HepG2 (cell line): ENCODE results near the gene COLGALT1. TPM values are rescaled to one million over a fixed set of nuclear protein-coding genes. Genes with fewer than 3 reads are reported as not detected.
A peak's percentile ranks its signal among the peaks of the same experiment; 100 is the strongest.

Source experiments
- ATAD3A ChIP-seq: sonication (generic); formaldehyde crosslinking; IDR thresholded peaks from 2 replicates; pipeline ENCODE4 v1.4.0; 2020; ENCODE audit warnings: missing genetic modification reagents
- ATM ChIP-seq: fragments of 450-650 bp; IDR thresholded peaks from 2 replicates; pipeline ENCODE4 v1.7.1; 2017; ENCODE audit warnings: mild to moderate bottlenecking, borderline replicate concordance
- CSRNP1 ChIP-seq: sonication (generic); formaldehyde crosslinking; IDR thresholded peaks from 2 replicates; pipeline ENCODE4 v1.8.1; 2023; ENCODE audit warnings: mild to moderate bottlenecking, missing genetic modification reagents
- DDIT3 ChIP-seq: sonication (generic); formaldehyde crosslinking; IDR thresholded peaks from 2 replicates; pipeline ENCODE4 v1.4.0; 2020; ENCODE audit warnings: mild to moderate bottlenecking, missing genetic modification reagents
- GMEB2 ChIP-seq: IDR thresholded peaks from 2 replicates; pipeline ENCODE4 v1.6.1; 2016; ENCODE audit warnings: missing biosample characterization, missing genetic modification reagents, low read depth
- HNF4A ChIP-seq: sonication (generic); formaldehyde crosslinking; IDR thresholded peaks from 2 replicates; pipeline ENCODE4 v1.4.0; 2020; ENCODE audit warnings: missing genetic modification reagents
- NAIF1 ChIP-seq: sonication (generic); formaldehyde crosslinking; IDR thresholded peaks from 2 replicates; pipeline ENCODE4 v1.5.0; 2020; ENCODE audit warnings: mild to moderate bottlenecking, missing genetic modification reagents, borderline replicate concordance
- PAX8 ChIP-seq: sonication (generic); formaldehyde crosslinking; IDR thresholded peaks from 2 replicates; pipeline ENCODE4 v1.8.0; 2022; ENCODE audit warnings: mild to moderate bottlenecking, missing genetic modification reagents, borderline replicate concordance
- PAXIP1 ChIP-seq: sonication (generic); formaldehyde crosslinking; conservative IDR thresholded peaks from 2 replicates; pipeline ENCODE4 v1.4.0; 2020; ENCODE audit warnings: mild to moderate bottlenecking, missing genetic modification reagents, moderate library complexity
- PRDM15 ChIP-seq: sonication (generic); formaldehyde crosslinking; IDR thresholded peaks from 2 replicates; pipeline ENCODE4 v1.4.0; 2020; ENCODE audit warnings: missing genetic modification reagents
- TFAP4 ChIP-seq: sonication (generic); IDR thresholded peaks from 2 replicates; pipeline ENCODE4 v1.6.1; 2016; ENCODE audit warnings: low read depth, borderline replicate concordance
- TGIF2 ChIP-seq: IDR thresholded peaks from 2 replicates; pipeline ENCODE4 v1.6.1; 2016; ENCODE audit warnings: control low read depth, missing compliant biosample characterization
- YEATS4 ChIP-seq: sonication (generic); formaldehyde crosslinking; IDR thresholded peaks from 2 replicates; pipeline ENCODE4 v1.4.0; 2020; ENCODE audit warnings: missing genetic modification reagents, borderline replicate concordance
- ZFP82 ChIP-seq: sonication (generic); formaldehyde crosslinking; IDR thresholded peaks from 2 replicates; pipeline ENCODE4 v1.5.1; 2020; ENCODE audit warnings: mild to moderate bottlenecking, missing genetic modification reagents, borderline replicate concordance
- ZNF235 ChIP-seq: sonication (generic); formaldehyde crosslinking; IDR thresholded peaks from 2 replicates; pipeline ENCODE4 v1.8.1; 2023; ENCODE audit warnings: mild to moderate bottlenecking, missing genetic modification reagents, borderline replicate concordance
- ZNF3 ChIP-seq: IDR thresholded peaks from 2 replicates; pipeline ENCODE4 v1.7.0; 2017; ENCODE audit warnings: inconsistent platforms
- ZNF460 ChIP-seq: sonication (generic); formaldehyde crosslinking; IDR thresholded peaks from 2 replicates; pipeline ENCODE4 v1.5.1; 2020; ENCODE audit warnings: missing genetic modification reagents, mild to moderate bottlenecking, borderline replicate concordance
- ZNF564 ChIP-seq: sonication (generic); formaldehyde crosslinking; IDR thresholded peaks from 2 replicates; pipeline ENCODE4 v1.8.1; 2023; ENCODE audit warnings: mild to moderate bottlenecking, missing genetic modification reagents
- ZNF776 ChIP-seq: sonication (generic); formaldehyde crosslinking; IDR thresholded peaks from 2 replicates; pipeline ENCODE4 v1.4.0; 2020; ENCODE audit warnings: mild to moderate bottlenecking, missing genetic modification reagents
- polyA plus RNA-seq, 8 experiments: library from polyadenylated mRNA; depleted of rRNA in 3 of 8; stranded (reverse) in 7 of 8; unstranded in 1 of 8; fragments of >200 nt; fragmentation: Illumina TruSeq in 4 of 8; extraction: Trizol in 4 of 8; gene quantifications; 2 replicates each; pipeline versions ENCODE4 v1.2.1 to v1.2.3, GENCODE V29; 2011 to 2016; ENCODE audit warnings: low read depth in 4 of 8, missing spikeins in 1 of 8, mixed read lengths in 1 of 8; ENCODE audit not compliant: insufficient read depth in 1 of 8
- total RNA-seq, 5 experiments: library from RNA; depleted of rRNA; stranded (reverse); fragments of >200 nt; fragmentation: Illumina TruSeq; extraction: Trizol; gene quantifications; 2 replicates each; pipeline ENCODE4 v1.2.3, GENCODE V29; 2016; ENCODE audit warnings: low read depth in 1 of 5

The COLGALT1 gene
- total and polyA plus RNA-seq, 2 of the 13 experiments (the other 11 are each of a cell fraction or from before 2014, with no cell fraction given), result 58.0 to 211 TPM

GRCh38 chr19:17554968-17555479 is 425 bp upstream of the COLGALT1 start (continued):
- TF ChIP-seq PRDM15 (CRISPR knock-in tag) (no peak; the same call in 1 of the 2 replicates), ZNF564 (no peak), TFAP4 (no peak), ZNF235 (CRISPR knock-in tag) (peak; percentile 66; the same call in 1 of the 2 replicates), PAX8 (no peak), ZNF3 (CRISPR knock-in tag) (no peak), GMEB2 (CRISPR knock-in tag) (no peak), ATM (no peak), ZFP82 (CRISPR knock-in tag) (no peak), NAIF1 (CRISPR knock-in tag) (no peak), PAXIP1 (CRISPR knock-in tag) (no peak), ZNF776 (CRISPR knock-in tag) (no peak), TGIF2 (CRISPR knock-in tag) (no peak), DDIT3 (CRISPR knock-in tag) (no peak), CSRNP1 (CRISPR knock-in tag) (no peak), YEATS4 (no peak), ATAD3A (CRISPR knock-in tag) (no peak), HNF4A (CRISPR knock-in tag) (no peak), ZNF460 (CRISPR knock-in tag) (no peak)
